Left ventricle myocardium inferior (tissue), 1 donor: Measurements from ENCODE around the gene KATNB1. TPM values are rescaled to one million over a fixed set of nuclear protein-coding genes. Genes with fewer than 3 reads are reported as not detected.

Experiments
- DNase-seq: peaks from one replicate; pipeline ENCODE4 v3.0.0-alpha.2; 2020
- H3K27ac ChIP-seq: fragments of 200-600 bp; replicated peaks from 2 replicates; pipeline ENCODE4 v1.8.0; 2021
- H3K27me3 ChIP-seq: fragments of 200-600 bp; 2 replicates; pipeline ENCODE4 v1.8.0; 2021; ENCODE audit warnings: low read depth
- H3K36me3 ChIP-seq: fragments of 200-600 bp; 2 replicates; pipeline ENCODE4 v1.8.0; 2021
- H3K4me1 ChIP-seq: fragments of 200-600 bp; 2 replicates; pipeline ENCODE4 v1.8.0; 2021
- H3K4me3 ChIP-seq: fragments of 200-600 bp; 2 replicates; pipeline ENCODE4 v1.8.0; 2021; ENCODE audit warnings: mild to moderate bottlenecking, moderate library complexity
- H3K9me3 ChIP-seq: fragments of 200-600 bp; replicated peaks from 2 replicates; pipeline ENCODE4 v1.8.0; 2021
- CTCF ChIP-seq: fragments of 200-600 bp; IDR thresholded peaks from 2 replicates; pipeline ENCODE4 v1.8.0; 2021; ENCODE audit warnings: antibody characterized with exemption, mild to moderate bottlenecking, borderline replicate concordance
- intact Hi-C: fragments of 100-400 bp; cut with micrococcal nuclease; formaldehyde crosslinking; loops from one replicate; pipeline ENCODE4 v1.11.0; 2022
- total RNA-seq: library from RNA; stranded (reverse); fragmentation: NEBNext Ultra II Directional; extraction: Animal tissue kit (Norgen Biotek cat#: 25700); gene quantifications from one replicate; pipeline ENCODE4 v1.2.1, GENCODE V29; 2021
- donor health status: DM: no; HTN: yes; CAD: no; lungs with severe emphysema.

The KATNB1 gene
- total RNA-seq, 1 donor from 2014 or later = 11.2 TPM

- no peaks in the 10 kb centered on the region for H3K27me3 ChIP-seq
- peaks cover 4% of the 10 kb centered on the region for H3K4me1 ChIP-seq
- DNase-seq = no peak
- TF ChIP-seq CTCF = no peak
- H3K36me3 ChIP-seq = peaks cover 92% of the 10 kb centered on the region
- H3K4me3 ChIP-seq = no peak overlapping the region
- H3K27ac ChIP-seq = no peak overlapping the region
- no peaks in the 10 kb centered on the region for H3K9me3 ChIP-seq
- intact Hi-C loops = no loop called here
Observed at GRCh38 chr16:57766714-57767348, 31.3 kb downstream of the KATNB1 start.

DNA sequence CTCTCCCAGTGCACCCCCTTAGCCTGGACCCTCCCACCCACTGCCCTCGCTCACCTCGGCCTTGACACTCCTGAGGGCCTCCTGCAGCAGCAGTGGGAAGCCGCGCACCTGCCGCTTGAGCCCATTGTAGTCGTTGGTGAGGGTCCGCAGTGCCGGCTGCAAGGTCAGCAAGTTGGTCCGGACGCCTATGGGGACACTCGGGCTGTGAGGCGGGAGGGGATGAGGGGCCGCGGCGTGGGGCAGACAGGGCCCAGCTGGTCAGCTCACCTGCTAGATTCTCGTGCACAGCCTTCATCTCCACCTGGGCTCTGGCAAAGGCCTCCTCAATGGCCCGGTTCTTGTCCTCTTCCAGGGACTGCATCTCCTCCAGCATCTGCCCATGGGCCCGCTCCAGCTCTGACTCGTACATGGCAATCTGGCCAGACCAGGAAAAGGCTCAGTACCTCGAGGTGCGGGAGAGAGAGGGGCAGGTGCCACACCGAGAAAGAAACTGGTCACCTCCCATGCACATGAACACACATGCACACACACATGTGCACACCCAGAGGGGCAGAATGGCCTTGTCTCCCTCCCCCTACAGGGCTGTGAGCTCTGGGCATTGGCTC, 34.1 kb downstream of the KATNB1 start:
- no peaks in the 10 kb centered on the region for H3K9me3 ChIP-seq
- TF ChIP-seq CTCF = no peak
- H3K4me1 ChIP-seq = peaks cover 9% of the 10 kb centered on the region
- no peaks in the 10 kb centered on the region for H3K27me3 ChIP-seq
- DNase-seq = no peak
- intact Hi-C loops = no loop called here
- H3K36me3 ChIP-seq = peaks cover 70% of the 10 kb centered on the region
- no peak overlapping the region for H3K4me3 ChIP-seq
- no peak overlapping the region for H3K27ac ChIP-seq

GRCh38 chr16:57770361-57770760, 34.8 kb downstream of the KATNB1 start:
- Histone ChIP-seq H3K9me3 (no peaks in the 10 kb centered on the region), H3K36me3 (peaks cover 67% of the 10 kb centered on the region), H3K27me3 (no peaks in the 10 kb centered on the region), H3K4me3 (no peak overlapping the region), H3K27ac (no peak overlapping the region), H3K4me1 (peaks cover 9% of the 10 kb centered on the region)
- intact Hi-C loops = no loop called here
- no peak for TF ChIP-seq CTCF
- no peak for DNase-seq

GRCh38 chr16:57771141-57771785, 35.7 kb downstream of the KATNB1 start:
- intact Hi-C loops = no loop called here
- no peaks in the 10 kb centered on the region for H3K27me3 ChIP-seq
- H3K27ac ChIP-seq = no peak overlapping the region
- H3K4me3 ChIP-seq = no peak overlapping the region
- no peaks in the 10 kb centered on the region for H3K9me3 ChIP-seq
- peaks cover 68% of the 10 kb centered on the region for H3K36me3 ChIP-seq
- H3K4me1 ChIP-seq = peaks cover 9% of the 10 kb centered on the region
- no peak for TF ChIP-seq CTCF
- DNase-seq = no peak

DNA sequence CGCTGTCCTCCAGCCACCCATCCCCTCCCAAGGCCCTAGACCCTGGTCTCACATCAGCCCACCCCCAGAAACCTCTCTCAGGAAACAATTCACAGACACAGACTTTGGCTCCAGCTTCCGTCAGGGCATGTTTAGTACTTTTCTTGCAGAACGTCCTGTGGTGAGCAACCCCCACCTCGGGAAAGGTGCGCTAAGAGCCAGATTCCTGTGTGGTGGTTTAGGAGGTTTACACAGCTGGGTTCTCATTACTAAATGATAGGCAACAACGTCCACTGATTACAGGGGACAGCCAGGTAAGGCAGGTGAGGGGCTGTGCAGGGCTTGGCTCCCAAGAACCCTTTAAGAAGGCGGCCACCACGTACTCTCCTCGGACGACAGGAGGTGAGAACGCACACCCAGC, 37.4 kb downstream of the KATNB1 start:
- TF ChIP-seq CTCF = no peak
- Histone ChIP-seq H3K4me1 (peaks cover 9% of the 10 kb centered on the region), H3K36me3 (peaks cover 62% of the 10 kb centered on the region), H3K27ac (no peak overlapping the region), H3K4me3 (no peak overlapping the region), H3K27me3 (no peaks in the 10 kb centered on the region), H3K9me3 (no peaks in the 10 kb centered on the region)
- DNase-seq = no peak
- intact Hi-C loops = no loop called here
